ENCODE measurements around the gene UST.

- TF ChIP-seq CTCF (IDR thresholded peaks at IDR 0.05) (no peak), EZH2 (IDR thresholded peaks at IDR 0.05) (no peak), EZH2phosphoT487 (IDR thresholded peaks at IDR 0.05) (no peak)
Observed at GRCh38 chr6:149016716-149017115, 269.9 kb downstream of the UST start.
